Activated T-cell treated with anti-CD3 and anti-CD28 coated beads, Interleukin-2, amount 50 U/mL, for 4 hours (primary cell): ENCODE measurements around the gene PDAP1. TPM values are rescaled to one million over a fixed set of nuclear protein-coding genes. Genes with fewer than 3 reads are reported as not detected.
"Not testable (repeated sequence)": the region's sequence is repeated elsewhere in the genome, so short reads cannot be mapped to it uniquely, and the experiment has no call there.

Experiments
- ATAC-seq, 2 donors: fragments of 200-7000 bp; cut with Tn5 transposase; one replicate each; pipeline ENCODE4 v1.10.0; 2021
- DNase-seq: peaks from one replicate; pipeline ENCODE4 v3.0.0-alpha.2; 2020
- H3K27me3 Mint-ChIP-seq: one replicate; pipeline ENCODE4 v1.8.0; 2021; ENCODE audit warnings: low read depth, mixed read lengths
- H3K36me3 Mint-ChIP-seq: one replicate; pipeline ENCODE4 v1.8.0; 2022; ENCODE audit warnings: mixed read lengths; ENCODE audit not compliant: insufficient read depth
- H3K4me1 Mint-ChIP-seq: one replicate; pipeline ENCODE4 v1.8.0; 2021; ENCODE audit warnings: low read depth, mixed read lengths
- H3K4me3 Mint-ChIP-seq: one replicate; pipeline ENCODE4 v1.8.0; 2021; ENCODE audit warnings: mild to moderate bottlenecking, moderate library complexity, mixed read lengths
- H3K9me3 Mint-ChIP-seq: one replicate; pipeline ENCODE4 v1.8.0; 2021; ENCODE audit warnings: mixed read lengths
- total RNA-seq, 3 donors: library from RNA; stranded (reverse); gene quantifications; one replicate each; pipeline ENCODE4 v1.2.1, GENCODE V29; 2021

The PDAP1 gene
- total RNA-seq, 3 donors from 2014 or later: 231 to 255 (median 235) TPM

GRCh38 chr7:99369767-99370391 is 38.5 kb downstream of the PDAP1 start:
- DNase-seq (no peak), ATAC-seq (no peak)
- no peaks in the 10 kb centered on the region for H3K9me3 Mint-ChIP-seq
- peaks cover 5% of the 10 kb centered on the region for H3K4me1 Mint-ChIP-seq
- peaks cover 5% of the 10 kb centered on the region for H3K36me3 Mint-ChIP-seq
- no peaks in the 10 kb centered on the region for H3K27me3 Mint-ChIP-seq
- H3K4me3 Mint-ChIP-seq: no peak overlapping the region

- Mint-ChIP-seq H3K36me3 (peaks cover 7% of the 10 kb centered on the region), H3K4me3 (no peak overlapping the region), H3K4me1 (peaks cover 5% of the 10 kb centered on the region), H3K9me3 (no peaks in the 10 kb centered on the region), H3K27me3 (no peaks in the 10 kb centered on the region)
- ATAC-seq (no peak), DNase-seq (no peak)
These were observed 39.5 kb downstream of the PDAP1 start for GRCh38 chr7:99368750-99369389.

- ATAC-seq (no peak), DNase-seq (no peak)
- Mint-ChIP-seq H3K4me3 (no peak overlapping the region), H3K9me3 (no peaks in the 10 kb centered on the region), H3K27me3 (no peaks in the 10 kb centered on the region), H3K4me1 (no peaks in the 10 kb centered on the region), H3K36me3 (peaks cover 11% of the 10 kb centered on the region)
These were observed 41.8 kb downstream of the PDAP1 start for GRCh38 chr7:99366646-99367045.

- DNase-seq: peak; percentile 72
- Mint-ChIP-seq H3K36me3 (peaks cover 15% of the 10 kb centered on the region), H3K9me3 (no peaks in the 10 kb centered on the region), H3K27me3 (no peaks in the 10 kb centered on the region), H3K4me3 (no peak overlapping the region), H3K4me1 (no peaks in the 10 kb centered on the region)
- peak; percentile 80 to 82 for ATAC-seq
These were observed 42.9 kb downstream of the PDAP1 start for GRCh38 chr7:99365318-99366141.

GRCh38 chr7:99363286-99363685 is 45.1 kb downstream of the PDAP1 start:
- H3K36me3 Mint-ChIP-seq: peaks cover 19% of the 10 kb centered on the region
- no peaks in the 10 kb centered on the region for H3K4me1 Mint-ChIP-seq

GRCh38 chr7:99362801-99363200 is 45.6 kb downstream of the PDAP1 start:
- Mint-ChIP-seq H3K4me3 (no peak overlapping the region), H3K36me3 (peaks cover 24% of the 10 kb centered on the region), H3K27me3 (no peaks in the 10 kb centered on the region), H3K4me1 (no peaks in the 10 kb centered on the region), H3K9me3 (no peaks in the 10 kb centered on the region)
- no peak for ATAC-seq
- DNase-seq: no peak

More at GRCh38 chr7:99363286-99363685, 45.1 kb downstream of the PDAP1 start:
- H3K4me3 Mint-ChIP-seq: no peak overlapping the region
- ATAC-seq: no peak
- H3K27me3 Mint-ChIP-seq: no peaks in the 10 kb centered on the region
- no peak for DNase-seq
- H3K9me3 Mint-ChIP-seq: no peaks in the 10 kb centered on the region

- no peaks in the 10 kb centered on the region for H3K4me1 Mint-ChIP-seq
- H3K9me3 Mint-ChIP-seq: no peaks in the 10 kb centered on the region
- H3K36me3 Mint-ChIP-seq: peaks cover 26% of the 10 kb centered on the region
- no peak overlapping the region for H3K4me3 Mint-ChIP-seq
- H3K27me3 Mint-ChIP-seq: no peaks in the 10 kb centered on the region
- ATAC-seq (no peak), DNase-seq (no peak)
These were observed 48.8 kb downstream of the PDAP1 start for GRCh38 chr7:99359465-99360154.

- not testable (repeated sequence) for DNase-seq, H3K4me3 Mint-ChIP-seq, ATAC-seq, H3K9me3 Mint-ChIP-seq, H3K27me3 Mint-ChIP-seq, H3K4me1 Mint-ChIP-seq
- H3K36me3 Mint-ChIP-seq: peaks cover 23% of the 10 kb centered on the region
These were observed 49.9 kb downstream of the PDAP1 start for GRCh38 chr7:99358521-99358920.

- peaks cover 21% of the 10 kb centered on the region for H3K36me3 Mint-ChIP-seq
- ATAC-seq (no peak), DNase-seq (no peak)
- H3K27me3 Mint-ChIP-seq: no peaks in the 10 kb centered on the region
- H3K4me3 Mint-ChIP-seq: no peak overlapping the region
- H3K4me1 Mint-ChIP-seq: no peaks in the 10 kb centered on the region
- no peaks in the 10 kb centered on the region for H3K9me3 Mint-ChIP-seq
These were observed 50.5 kb downstream of the PDAP1 start for GRCh38 chr7:99357701-99358490.

GRCh38 chr7:99355098-99355497 is 53.3 kb downstream of the PDAP1 start:
- no peak for DNase-seq
- no peaks in the 10 kb centered on the region for H3K27me3 Mint-ChIP-seq
- H3K9me3 Mint-ChIP-seq: no peaks in the 10 kb centered on the region
- ATAC-seq: no peak
- no peak overlapping the region for H3K4me3 Mint-ChIP-seq
- H3K4me1 Mint-ChIP-seq: no peaks in the 10 kb centered on the region
- peaks cover 28% of the 10 kb centered on the region for H3K36me3 Mint-ChIP-seq

GRCh38 chr7:99352247-99352646 is 56.1 kb downstream of the PDAP1 start:
- Mint-ChIP-seq H3K4me3 (no peak overlapping the region), H3K4me1 (no peaks in the 10 kb centered on the region)
- no peak for DNase-seq

GRCh38 chr7:99350641-99351040 is 57.8 kb downstream of the PDAP1 start:
- H3K27me3 Mint-ChIP-seq, ATAC-seq, H3K9me3 Mint-ChIP-seq, H3K4me3 Mint-ChIP-seq, H3K4me1 Mint-ChIP-seq, DNase-seq: not testable (repeated sequence)
- peaks cover 17% of the 10 kb centered on the region for H3K36me3 Mint-ChIP-seq

More at GRCh38 chr7:99352247-99352646, 56.1 kb downstream of the PDAP1 start:
- H3K36me3 Mint-ChIP-seq: peaks cover 20% of the 10 kb centered on the region
- ATAC-seq: no peak
- H3K9me3 Mint-ChIP-seq: no peaks in the 10 kb centered on the region
- no peaks in the 10 kb centered on the region for H3K27me3 Mint-ChIP-seq
